Uterus (tissue), 4 donors: Measurements from ENCODE around the gene IL21R. TPM values are rescaled to one million over a fixed set of nuclear protein-coding genes. Genes with fewer than 3 reads are reported as not detected.

ENCODE experiments used
- DNase-seq, 2 donors: peaks; one replicate each; pipeline ENCODE4 v3.0.0-alpha.2; 2019 to 2020
- H3K27ac ChIP-seq, 2 donors: fragments of 200-600 bp; sonication (generic); 1 replicate in 1 of 2; 2 replicates in 1 of 2; pipeline ENCODE4 v1.5.1; 2016 to 2018
- H3K27me3 ChIP-seq, 2 donors: fragments of 200-600 bp; sonication (generic); one replicate each; pipeline ENCODE4 v1.5.1; 2018 to 2019; ENCODE audit warnings: control low read depth in 1 of 2
- H3K36me3 ChIP-seq, 2 donors: fragments of 200-600 bp; sonication (generic); one replicate each; pipeline ENCODE4 v1.5.1; 2019; ENCODE audit warnings: control low read depth in 1 of 2
- H3K4me1 ChIP-seq, 2 donors: fragments of 200-600 bp; sonication (generic); one replicate each; pipeline ENCODE4 v1.5.1; 2018 to 2019; ENCODE audit warnings: control low read depth in 1 of 2
- H3K4me3 ChIP-seq, 2 donors: fragments of 200-600 bp; sonication (generic); 1 replicate in 1 of 2; 2 replicates in 1 of 2; pipeline ENCODE4 v1.5.1; 2018 to 2019; ENCODE audit warnings: mild to moderate bottlenecking in 1 of 2
- H3K9me3 ChIP-seq, 2 donors: fragments of 200-600 bp; sonication (generic); one replicate each; pipeline ENCODE4 v1.5.1; 2019; ENCODE audit warnings: control low read depth in 1 of 2
- CTCF ChIP-seq, 4 experiments: fragments of 200-600 bp in 2 of 4; fragments of 450-650 bp in 2 of 4; sonication (generic) in 2 of 4; IDR thresholded peaks; one replicate each; pipeline ENCODE4 v1.5.1; 2016 to 2019; ENCODE audit warnings: antibody characterized with exemption in 4 of 4, mild to moderate bottlenecking in 2 of 4, moderate library complexity in 1 of 4
- POLR2A ChIP-seq, 2 donors: fragments of 450-650 bp; IDR thresholded peaks; one replicate each; pipeline ENCODE4 v1.6.1; 2016; ENCODE audit warnings: antibody characterized with exemption in 2 of 2, mild to moderate bottlenecking in 1 of 2, moderate library complexity in 1 of 2
- intact Hi-C: fragments of 100-400 bp; cut with DNase I; formaldehyde crosslinking; loops from one replicate; pipeline ENCODE4 v1.15.1; 2023; ENCODE audit warnings: low total_unique reads
- total RNA-seq, 4 donors: library from RNA; depleted of rRNA in 3 of 4; stranded (reverse); fragments of >200 nt in 3 of 4; gene quantifications; one replicate each; pipeline versions ENCODE4 v1.1.0 to v1.2.4, GENCODE V29; 2014 to 2023
- donor health status: DM: yes; HTN: yes; CAD: no.

The IL21R gene
- total RNA-seq, 4 donors from 2014 or later: 0.21 to 0.46 TPM; not detected in 2

GRCh38 chr16:27485811-27486210, 83.8 kb downstream of the IL21R start:
- no peak for DNase-seq
- no peaks in the 10 kb centered on the region for H3K36me3 ChIP-seq
- no peak overlapping the region for H3K27ac ChIP-seq
- no peak for TF ChIP-seq POLR2A (IDR thresholded peaks at IDR 0.05)
- no peak for TF ChIP-seq CTCF (IDR thresholded peaks at IDR 0.05)
- no peaks in the 10 kb centered on the region for H3K4me1 ChIP-seq
- intact Hi-C loops: no loop called here
- no peaks in the 10 kb centered on the region for H3K27me3 ChIP-seq
- H3K9me3 ChIP-seq: no peaks in the 10 kb centered on the region
- no peak overlapping the region for H3K4me3 ChIP-seq

- Histone ChIP-seq H3K27me3 (no peaks in the 10 kb centered on the region), H3K36me3 (no peaks in the 10 kb centered on the region), H3K4me3 (no peak overlapping the region), H3K27ac (no peak overlapping the region), H3K4me1 (no peaks in the 10 kb centered on the region), H3K9me3 (no peaks in the 10 kb centered on the region)
- intact Hi-C loops: no loop called here
- no peak for TF ChIP-seq POLR2A (IDR thresholded peaks at IDR 0.05)
- no peak for TF ChIP-seq CTCF (IDR thresholded peaks at IDR 0.05)
- DNase-seq: no peak
Measured at GRCh38 chr16:27486344-27486743, 84.4 kb downstream of the IL21R start.

- no peak overlapping the region for H3K4me3 ChIP-seq
- no peaks in the 10 kb centered on the region for H3K36me3 ChIP-seq
- no peak overlapping the region for H3K27ac ChIP-seq
- H3K4me1 ChIP-seq: no peaks in the 10 kb centered on the region
- intact Hi-C loops: no loop called here
- H3K9me3 ChIP-seq: no peaks in the 10 kb centered on the region
- no peak for TF ChIP-seq POLR2A (IDR thresholded peaks at IDR 0.05)
- TF ChIP-seq CTCF (IDR thresholded peaks at IDR 0.05): no peak
- DNase-seq: no peak
- no peaks in the 10 kb centered on the region for H3K27me3 ChIP-seq
Measured at GRCh38 chr16:27486760-27487159, 84.8 kb downstream of the IL21R start.

GRCh38 chr16:27489421-27489820, 87.4 kb downstream of the IL21R start:
- intact Hi-C loops: no loop called here
- no peak for TF ChIP-seq POLR2A (IDR thresholded peaks at IDR 0.05)
- Histone ChIP-seq H3K4me1 (no peaks in the 10 kb centered on the region), H3K36me3 (no peaks in the 10 kb centered on the region), H3K4me3 (no peak overlapping the region), H3K9me3 (no peaks in the 10 kb centered on the region), H3K27ac (no peak overlapping the region), H3K27me3 (no peaks in the 10 kb centered on the region)
- no peak for DNase-seq

GRCh38 chr16:27489906-27490305, 87.9 kb downstream of the IL21R start:
- H3K27me3 ChIP-seq: no peaks in the 10 kb centered on the region
- no peaks in the 10 kb centered on the region for H3K36me3 ChIP-seq
- intact Hi-C loops: no loop called here
- TF ChIP-seq POLR2A (IDR thresholded peaks at IDR 0.05) (no peak), CTCF (IDR thresholded peaks at IDR 0.05) (no peak)
- no peak overlapping the region for H3K4me3 ChIP-seq
- no peak for DNase-seq
- H3K9me3 ChIP-seq: no peaks in the 10 kb centered on the region
- no peak overlapping the region for H3K27ac ChIP-seq
- no peaks in the 10 kb centered on the region for H3K4me1 ChIP-seq
